Occipital lobe (tissue), 2 donors: Measurements from ENCODE around the gene ACTA1. TPM values are rescaled to one million over a fixed set of nuclear protein-coding genes. Genes with fewer than 3 reads are reported as not detected.

Source experiments
- small RNA-seq: library from RNA; depleted of rRNA; stranded (forward); fragments of <200 nt; gene quantifications from one replicate; pipeline ENCODE3, GENCODE V24; 2014
- total RNA-seq: library from RNA; depleted of rRNA; stranded (reverse); fragments of >200 nt; gene quantifications from one replicate; pipeline ENCODE4 v1.2.3, GENCODE V29; 2014

The ACTA1 gene
- total RNA-seq, 1 donor from 2014 or later, result 1.7 TPM

Small RNA genes lying within 50 kb of the gene (small RNA-seq; reads per million reads assigned to genes)
- not detected for gene RN7SKP276
- 0.12 reads per million for gene RNU6-180P

Other genes with a start within 250 kb of the ACTA1 start
- 46.5 TPM for gene RAB4A, start 163.0 kb downstream of the ACTA1 start, total RNA-seq
- gene CCSAP, start 91.0 kb downstream of the ACTA1 start, total RNA-seq, result 286 TPM
- gene NUP133, start 74.2 kb upstream of the ACTA1 start, total RNA-seq, result 63.9 TPM
- 17.3 TPM for gene ABCB10, start 124.6 kb upstream of the ACTA1 start, total RNA-seq
- gene TAF5L, start 192.0 kb upstream of the ACTA1 start, total RNA-seq, result 28.2 TPM
- gene URB2, start 192.2 kb upstream of the ACTA1 start, total RNA-seq, result 13.1 TPM